Gastroesophageal sphincter (tissue), 4 donors: ENCODE data around the gene APOC1. TPM values are rescaled to one million over a fixed set of nuclear protein-coding genes. Genes with fewer than 3 reads are reported as not detected.
A peak's percentile ranks its signal among the peaks of the same experiment; 100 is the strongest.
"Not testable (repeated sequence)": the region's sequence is repeated elsewhere in the genome, so short reads cannot be mapped to it uniquely, and the experiment has no call there.

Experiments used
- ATAC-seq: fragments of 150-250 bp; one replicate; pipeline ENCODE4 v1.9.1; 2016; ENCODE audit warnings: mild to moderate bottlenecking, moderate library complexity
- H3K27ac ChIP-seq, 4 donors: fragments of 200-600 bp; sonication (generic) in 3 of 4; 1 replicate in 3 of 4; 2 replicates in 1 of 4; pipeline ENCODE4 v1.5.1; 2016 to 2019
- H3K27me3 ChIP-seq: fragments of 200-600 bp; sonication (generic); one replicate; pipeline ENCODE4 v1.5.1; 2019
- H3K36me3 ChIP-seq, 2 donors: fragments of 200-600 bp; sonication (generic); one replicate each; pipeline ENCODE4 v1.5.1; 2019; ENCODE audit warnings: control low read depth in 1 of 2
- H3K4me1 ChIP-seq, 3 donors: fragments of 200-600 bp; sonication (generic); 1 replicate in 2 of 3; 2 replicates in 1 of 3; pipeline ENCODE4 v1.5.1; 2016 to 2019; ENCODE audit warnings: control low read depth in 2 of 3
- H3K4me3 ChIP-seq, 2 donors: fragments of 200-600 bp; sonication (generic); one replicate each; pipeline ENCODE4 v1.5.1; 2019; ENCODE audit warnings: mild to moderate bottlenecking in 1 of 2, moderate library complexity in 1 of 2
- H3K9me3 ChIP-seq, 3 donors: fragments of 200-600 bp; sonication (generic); one replicate each; pipeline ENCODE4 v1.5.1; 2017 to 2019; ENCODE audit warnings: control low read depth in 2 of 3
- CTCF ChIP-seq, 4 experiments: fragments of 200-600 bp in 2 of 4; fragments of 450-650 bp in 2 of 4; sonication (generic) in 1 of 4; IDR thresholded peaks; one replicate each; pipeline ENCODE4 v1.5.1; 2017 to 2019; ENCODE audit warnings: antibody characterized with exemption in 4 of 4, mild to moderate bottlenecking in 2 of 4, moderate library complexity in 2 of 4
- EP300 ChIP-seq: sonication (generic); formaldehyde crosslinking; IDR thresholded peaks from one replicate; pipeline ENCODE4 v1.6.1; 2017; ENCODE audit warnings: antibody characterized with exemption, mild to moderate bottlenecking
- POLR2A ChIP-seq, 2 donors: fragments of 450-650 bp; IDR thresholded peaks; one replicate each; pipeline ENCODE4 v1.6.1; 2017; ENCODE audit warnings: antibody characterized with exemption in 2 of 2, mild to moderate bottlenecking in 2 of 2, moderate library complexity in 1 of 2
- POLR2AphosphoS5 ChIP-seq: sonication (generic); formaldehyde crosslinking; IDR thresholded peaks from one replicate; pipeline ENCODE4 v1.6.1; 2017; ENCODE audit warnings: antibody characterized with exemption
- WGBS, 2 donors: methylation state at CpG; one replicate each; pipeline ENCODE4 v1.1.5; 2018; ENCODE audit warnings: low coverage in 1 of 2; 5-methylcytosine and 5-hydroxymethylcytosine counted together
- total RNA-seq, 4 donors: library from RNA; depleted of rRNA; stranded (reverse); fragments of >200 nt; gene quantifications; one replicate each; pipeline ENCODE4 v1.1.0, GENCODE V29; 2016

APOC1 gene
- total RNA-seq, 4 donors from 2014 or later: 2.2 to 4.8 TPM; not detected in 2

- WGBS, 2 donors: 67 to 94% methylated on average over 1 to 5 of the region's 8 CpGs
- H3K9me3 ChIP-seq: no peaks in the 10 kb centered on the region
Measured at GRCh38 chr19:44924243-44924725, 9.9 kb downstream of the APOC1 start.

GRCh38 chr19:44925114-44925891 lies 10.9 kb downstream of the APOC1 start:
- peak; percentile 83 for ATAC-seq
- no peaks in the 10 kb centered on the region for H3K36me3 ChIP-seq
- peaks cover 0 to 32% (median 3%) of the 10 kb centered on the region in 3 donors for H3K4me1 ChIP-seq
- 52 to 63% methylated on average over 2 of the region's 8 CpGs for WGBS, 2 donors
- H3K27ac ChIP-seq: peak overlapping the region in 3 of 4 donors; percentile 1 to 39 (median 37)
- no peak overlapping the region for H3K4me3 ChIP-seq
- peaks cover 10% of the 10 kb centered on the region for H3K27me3 ChIP-seq
- no peaks in the 10 kb centered on the region for H3K9me3 ChIP-seq
- peak; percentile 9 for TF ChIP-seq POLR2AphosphoS5
- no peak for TF ChIP-seq EP300

More at GRCh38 chr19:44924243-44924725, 9.9 kb downstream of the APOC1 start:
- peaks cover 0 to 32% (median 3%) of the 10 kb centered on the region in 3 donors for H3K4me1 ChIP-seq
- no peak for TF ChIP-seq EP300
- TF ChIP-seq POLR2A (IDR thresholded peaks at IDR 0.05): no peak
- TF ChIP-seq POLR2AphosphoS5: no peak
- no peak for TF ChIP-seq CTCF (IDR thresholded peaks at IDR 0.05)
- peak overlapping the region in 3 of 4 donors; percentile 1 to 39 (median 35) for H3K27ac ChIP-seq
- no peak for ATAC-seq
- peaks cover 10% of the 10 kb centered on the region for H3K27me3 ChIP-seq
- H3K4me3 ChIP-seq: no peak overlapping the region
- no peaks in the 10 kb centered on the region for H3K36me3 ChIP-seq

GRCh38 chr19:44926245-44927077 lies 12.1 kb downstream of the APOC1 start:
- peak overlapping the region in 1 of 2 donors; percentile 34 for H3K4me3 ChIP-seq

GRCh38 chr19:44927746-44928145 lies 13.3 kb downstream of the APOC1 start:
- H3K4me3 ChIP-seq: no peak overlapping the region
- H3K4me1 ChIP-seq: peaks cover 0 to 32% (median 3%) of the 10 kb centered on the region in 3 donors
- H3K36me3 ChIP-seq: no peaks in the 10 kb centered on the region
- H3K27ac ChIP-seq: no peak overlapping the region
- no peak for TF ChIP-seq POLR2AphosphoS5
- TF ChIP-seq CTCF (IDR thresholded peaks at IDR 0.05): no peak
- no peak for TF ChIP-seq POLR2A (IDR thresholded peaks at IDR 0.05)
- no peak for TF ChIP-seq EP300
- no peak for ATAC-seq
- H3K27me3 ChIP-seq: peaks cover 10% of the 10 kb centered on the region
- 13 to 71% methylated on average over 1 to 3 of the region's 5 CpGs for WGBS, 2 donors
- no peaks in the 10 kb centered on the region for H3K9me3 ChIP-seq

More at GRCh38 chr19:44926245-44927077, 12.1 kb downstream of the APOC1 start:
- peaks cover 0 to 32% (median 3%) of the 10 kb centered on the region in 3 donors for H3K4me1 ChIP-seq
- not testable (repeated sequence) for H3K27ac ChIP-seq, H3K27me3 ChIP-seq, H3K36me3 ChIP-seq, H3K9me3 ChIP-seq
- 50 to 73% methylated on average over 8 to 10 of the region's 19 CpGs for WGBS, 2 donors
- ATAC-seq: peak; percentile 16

GRCh38 chr19:44930088-44930487 lies 15.7 kb downstream of the APOC1 start:
- 78 to 85% methylated on average over 7 of the region's 7 CpGs for WGBS, 2 donors
- Histone ChIP-seq H3K27me3 (peaks cover 5% of the 10 kb centered on the region), H3K4me1 (peaks cover 0 to 26% (median 3%) of the 10 kb centered on the region in 3 donors), H3K27ac (no peak overlapping the region), H3K36me3 (no peaks in the 10 kb centered on the region), H3K9me3 (no peaks in the 10 kb centered on the region), H3K4me3 (no peak overlapping the region)
- ATAC-seq: no peak
- TF ChIP-seq POLR2AphosphoS5 (no peak), EP300 (no peak)

- 82 to 89% methylated on average over 2 to 3 of the region's 4 CpGs for WGBS, 2 donors
- Histone ChIP-seq H3K9me3 (no peaks in the 10 kb centered on the region), H3K27me3 (peaks cover 1% of the 10 kb centered on the region), H3K36me3 (no peaks in the 10 kb centered on the region), H3K27ac (no peak overlapping the region), H3K4me3 (no peak overlapping the region), H3K4me1 (peaks cover 0 to 13% (median 3%) of the 10 kb centered on the region in 3 donors)
- no peak for TF ChIP-seq POLR2AphosphoS5
- TF ChIP-seq EP300: no peak
- no peak for TF ChIP-seq POLR2A (IDR thresholded peaks at IDR 0.05)
- no peak for TF ChIP-seq CTCF (IDR thresholded peaks at IDR 0.05)
- ATAC-seq: no peak
Measured at GRCh38 chr19:44931541-44931940, 17.1 kb downstream of the APOC1 start.
